RPMI8226 (cell line): ENCODE results near the gene SP5.
"Not testable (repeated sequence)": the region's sequence is repeated elsewhere in the genome, so short reads cannot be mapped to it uniquely, and the experiment has no call there.

Experiments used
- DNase-seq: peaks from one replicate; pipeline ENCODE4 v3.0.0-alpha.2; 2015

The SP5 gene

DNA sequence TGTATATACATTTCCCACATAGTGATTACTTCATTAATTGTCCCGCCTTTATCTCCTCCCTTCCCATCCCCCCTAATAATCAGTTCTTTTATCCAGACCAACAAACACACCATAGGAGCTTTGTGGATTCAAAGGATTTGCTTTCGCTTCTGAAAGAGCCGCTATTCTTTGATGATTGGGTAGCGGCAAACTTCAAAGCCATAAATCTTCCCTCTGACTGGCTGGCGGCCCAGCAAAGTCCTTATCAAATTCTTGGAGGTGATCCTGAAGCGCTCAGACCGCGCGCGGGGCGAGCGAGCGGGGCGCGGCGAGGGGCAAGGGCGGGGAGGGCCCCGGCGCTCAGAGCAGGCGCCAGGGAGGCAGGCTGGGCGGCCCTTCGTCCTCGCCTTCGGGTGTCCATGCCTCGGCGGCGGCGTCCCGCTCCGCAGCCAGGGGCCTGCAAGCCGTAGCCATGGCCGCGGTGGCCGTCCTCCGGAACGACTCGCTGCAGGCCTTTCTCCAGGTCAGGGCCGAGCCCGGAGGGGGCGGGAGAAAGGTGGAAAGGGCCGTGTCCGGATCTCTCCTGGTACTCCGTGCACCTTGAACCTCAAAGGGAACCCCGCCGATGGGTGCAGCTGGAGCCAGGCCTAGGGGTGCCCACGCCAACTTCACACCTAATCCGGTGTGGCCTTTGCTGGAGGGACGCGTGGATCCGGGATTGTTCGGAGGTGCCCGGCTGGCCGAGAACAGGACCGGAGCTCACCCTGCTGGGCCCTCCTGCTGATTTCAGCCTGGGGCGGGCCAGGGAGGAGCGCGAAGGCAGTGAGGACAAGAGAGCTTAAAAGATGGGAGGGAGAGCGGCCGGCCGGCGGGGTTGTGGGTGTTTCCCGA lies at the start of gene SP5:
Gene SP5, plus strand, starts transcription at position 276 of the 870 bp plus-strand sequence. Its CDS starts 176 bp downstream, at position 452.
- DNase-seq: no peak

- no peak for DNase-seq
Measured at GRCh38 chr2:170665743-170666142, 49.4 kb upstream of the SP5 start.

- no peak for DNase-seq
Measured at GRCh38 chr2:170669909-170670308, 45.2 kb upstream of the SP5 start.

DNA sequence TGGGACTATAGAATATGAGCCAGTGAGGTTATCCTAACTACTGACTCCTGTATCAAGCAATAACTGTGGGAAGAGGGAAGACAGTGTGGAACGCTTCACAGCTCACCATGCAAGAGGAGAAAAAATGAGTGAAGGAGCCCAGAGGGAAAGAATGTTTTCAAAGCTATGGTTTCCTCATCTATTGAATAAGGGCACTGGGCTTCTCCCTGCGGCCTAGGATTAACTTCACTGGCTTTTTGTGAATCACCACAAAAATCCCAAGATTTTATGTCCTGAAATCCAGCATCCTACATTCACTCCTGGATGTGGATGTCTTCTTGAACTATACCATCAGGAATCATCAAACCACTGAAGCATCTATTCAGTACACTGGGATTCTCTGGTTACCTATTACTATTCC lies 44.5 kb upstream of the SP5 start:
- no peak for DNase-seq

DNA sequence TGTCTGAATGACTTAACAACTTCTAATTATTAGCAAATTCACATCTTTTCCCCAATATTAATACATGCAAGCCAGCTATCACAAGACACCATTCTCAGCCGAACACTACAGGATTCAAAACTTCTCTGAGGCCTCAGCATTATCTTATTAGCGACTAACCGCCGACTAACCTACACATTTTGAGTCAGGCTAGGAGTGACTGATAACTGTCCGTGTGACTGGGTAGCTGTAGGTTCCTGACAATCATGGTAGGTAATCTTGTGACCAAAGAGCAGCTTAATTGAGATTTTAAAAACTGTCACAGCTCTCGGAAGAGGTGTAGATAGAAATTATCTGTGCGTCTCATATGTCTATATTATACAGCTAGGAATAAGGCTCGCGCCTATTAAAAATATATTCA lies 44.1 kb upstream of the SP5 start:
- no peak for DNase-seq

DNA sequence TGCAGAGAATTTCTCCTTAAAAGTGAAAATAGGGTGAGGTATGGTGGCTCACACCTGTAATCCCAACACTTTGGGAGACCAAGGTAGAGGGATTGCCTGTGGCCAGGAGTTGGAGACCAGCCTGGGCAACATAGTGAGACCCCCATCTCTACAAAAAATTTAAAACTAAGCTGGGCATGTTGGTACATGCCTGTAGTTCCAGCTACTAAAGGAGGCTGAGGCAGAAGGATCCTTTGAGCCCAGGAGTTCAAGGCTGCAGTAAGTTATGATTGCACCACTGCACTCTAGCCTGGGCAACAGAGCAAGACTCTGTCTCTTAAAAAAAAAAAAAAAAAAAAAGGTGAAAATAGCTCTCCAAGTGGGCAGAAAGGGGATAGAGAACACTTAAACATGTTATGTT lies 40.9 kb upstream of the SP5 start:
- DNase-seq: not testable (repeated sequence)

GRCh38 chr2:170675701-170676100 lies 39.4 kb upstream of the SP5 start:
- DNase-seq: no peak

GRCh38 chr2:170679607-170680079 lies 35.5 kb upstream of the SP5 start:
- no peak for DNase-seq

DNA sequence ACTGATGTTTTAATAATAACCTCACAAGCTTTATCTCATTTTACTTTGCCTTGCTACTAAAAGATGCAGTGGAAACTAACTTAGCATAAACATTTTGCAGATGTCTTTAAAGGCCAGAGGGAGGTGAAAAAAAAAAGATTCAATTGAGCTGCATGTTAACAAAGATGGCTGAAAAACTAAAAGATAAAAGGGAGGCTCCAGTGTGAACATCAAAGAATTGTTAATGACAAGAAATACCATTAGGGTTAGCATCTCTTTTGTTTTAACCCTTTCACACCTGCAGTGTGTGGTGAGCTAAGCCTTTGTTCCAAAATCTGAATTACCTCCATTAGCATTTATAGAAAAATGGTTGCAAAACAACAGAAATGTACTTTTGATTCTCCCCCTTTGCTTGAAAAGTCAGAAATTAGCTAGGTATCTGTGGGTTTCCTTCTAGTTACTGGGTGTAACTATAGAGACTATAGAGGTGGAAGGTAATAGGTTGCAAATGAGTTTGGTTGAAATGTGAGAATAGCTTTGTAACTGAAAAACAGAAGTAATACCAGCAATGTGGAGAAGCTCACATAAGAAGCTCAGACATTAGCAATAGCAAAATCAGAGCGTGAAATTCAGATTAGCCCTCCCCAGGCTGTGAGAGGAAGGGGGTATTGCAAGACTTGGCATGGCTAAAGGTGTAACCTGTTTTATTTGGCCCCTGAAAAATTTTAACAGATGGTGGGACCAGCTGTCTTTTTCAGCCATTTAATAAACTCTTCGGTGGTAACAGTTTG lies 34.8 kb upstream of the SP5 start:
- no peak for DNase-seq

- DNase-seq: no peak
Measured at GRCh38 chr2:170681311-170681710, 33.8 kb upstream of the SP5 start.

DNA sequence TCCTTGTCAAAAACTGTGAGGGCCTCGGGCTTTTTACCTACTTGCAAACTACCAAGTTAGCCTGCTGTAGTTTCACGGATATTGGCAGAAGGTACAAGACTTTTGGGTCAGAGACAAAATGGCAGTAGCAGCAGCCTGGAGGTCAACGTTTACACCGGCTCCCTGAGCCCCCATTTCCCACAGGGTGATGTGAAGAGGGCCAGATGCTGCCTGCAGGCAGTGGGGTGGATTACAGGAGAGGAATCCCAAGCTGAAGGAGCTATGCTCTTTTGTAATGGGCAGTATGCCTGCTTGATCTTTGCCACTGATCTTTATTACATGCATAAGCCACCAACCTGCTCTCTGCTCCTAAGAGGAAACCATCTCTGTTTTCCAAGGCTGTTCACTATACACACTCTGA lies 29.5 kb upstream of the SP5 start:
- DNase-seq: no peak

GRCh38 chr2:170689481-170689880 lies 25.7 kb upstream of the SP5 start:
- DNase-seq: no peak

- DNase-seq: no peak
Measured at GRCh38 chr2:170690640-170691039, 24.5 kb upstream of the SP5 start.

- no peak for DNase-seq
Measured at GRCh38 chr2:170694316-170694715, 20.8 kb upstream of the SP5 start.

- no peak for DNase-seq
Measured at GRCh38 chr2:170695521-170696410, 19.4 kb upstream of the SP5 start.

- DNase-seq: no peak
Measured at GRCh38 chr2:170696948-170697347, 18.2 kb upstream of the SP5 start.

- DNase-seq: no peak
Measured at GRCh38 chr2:170701011-170701410, 14.1 kb upstream of the SP5 start.

DNA sequence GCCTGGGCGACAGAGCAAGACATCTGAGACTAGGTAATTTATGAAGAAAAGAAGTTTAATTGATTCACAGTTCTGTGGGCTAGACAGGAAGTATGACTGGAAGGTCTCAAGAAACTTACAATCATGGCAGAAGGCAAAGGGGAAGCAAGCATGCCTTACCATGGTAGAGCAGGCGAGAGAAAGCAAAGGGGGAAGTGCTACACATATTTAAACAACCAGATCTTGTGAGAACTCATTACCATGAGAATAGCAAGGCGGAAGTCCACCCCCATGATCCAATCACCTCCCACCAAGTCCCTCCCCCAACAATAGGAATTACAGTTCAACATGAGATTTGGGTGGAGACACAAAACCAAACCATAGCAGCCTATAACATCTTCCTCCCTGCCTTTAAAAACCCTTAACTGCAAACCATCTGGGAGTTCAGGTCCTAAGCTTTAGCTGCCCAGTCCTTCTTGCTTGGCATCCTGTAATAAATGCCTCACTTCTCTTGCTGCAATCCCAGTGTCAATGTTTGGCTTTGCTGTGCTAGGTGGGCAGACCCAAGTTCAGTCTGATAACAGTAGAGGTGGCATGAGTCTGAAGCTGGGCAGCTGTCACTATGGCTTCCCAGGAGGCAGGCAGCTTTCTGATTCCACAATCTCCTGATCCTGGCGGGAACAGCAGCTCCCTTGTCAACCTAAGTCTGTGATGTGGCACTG lies 11.2 kb upstream of the SP5 start:
- no peak for DNase-seq

DNA sequence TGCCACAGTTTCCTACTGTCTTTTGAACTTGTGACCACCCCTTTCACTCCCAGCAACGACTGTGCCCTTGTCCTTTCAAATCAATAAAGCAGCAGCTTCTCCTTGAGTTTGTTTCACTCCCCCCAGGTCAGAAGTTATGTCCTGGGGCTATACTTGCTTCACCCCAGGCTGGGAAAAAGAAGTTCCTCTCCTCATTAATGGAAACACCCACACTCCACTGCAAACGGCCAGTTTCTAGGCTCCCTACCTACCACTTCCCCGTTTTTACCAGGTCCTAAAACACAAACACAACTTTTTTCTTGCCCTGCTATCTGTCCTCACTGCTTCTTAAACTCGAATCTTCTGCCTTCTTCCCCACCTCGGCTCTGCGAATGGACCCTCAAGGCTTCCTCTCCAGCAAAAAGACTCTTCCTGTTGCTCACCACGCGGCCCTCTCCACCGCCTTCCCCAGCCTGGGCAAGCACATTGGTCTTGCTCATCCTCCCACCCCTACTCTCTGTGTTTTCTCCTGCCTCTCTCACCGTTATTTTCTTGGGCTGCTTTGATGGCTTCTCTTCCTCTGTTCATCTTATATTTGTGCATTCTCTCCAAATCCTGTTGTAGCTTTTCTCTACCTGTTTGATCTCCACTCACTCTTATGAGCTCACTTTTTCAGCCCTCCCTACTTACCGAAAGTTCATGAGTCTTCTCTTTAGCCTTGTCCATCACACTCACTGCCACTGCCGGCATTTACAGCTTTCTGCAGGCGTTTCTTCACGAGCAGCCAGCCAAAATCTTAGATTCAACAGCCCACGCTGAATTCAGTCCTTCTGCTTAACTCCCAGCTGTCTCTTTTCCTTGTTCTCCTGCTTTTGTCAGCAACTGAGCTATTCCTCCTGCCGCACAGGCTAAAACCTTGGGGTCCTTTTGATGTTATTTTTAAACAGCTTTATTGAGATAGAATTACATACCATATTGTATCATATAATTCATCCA lies 7.0 kb upstream of the SP5 start:
- no peak for DNase-seq

- no peak for DNase-seq
Measured at GRCh38 chr2:170710609-170710979, 4.5 kb upstream of the SP5 start.

DNA sequence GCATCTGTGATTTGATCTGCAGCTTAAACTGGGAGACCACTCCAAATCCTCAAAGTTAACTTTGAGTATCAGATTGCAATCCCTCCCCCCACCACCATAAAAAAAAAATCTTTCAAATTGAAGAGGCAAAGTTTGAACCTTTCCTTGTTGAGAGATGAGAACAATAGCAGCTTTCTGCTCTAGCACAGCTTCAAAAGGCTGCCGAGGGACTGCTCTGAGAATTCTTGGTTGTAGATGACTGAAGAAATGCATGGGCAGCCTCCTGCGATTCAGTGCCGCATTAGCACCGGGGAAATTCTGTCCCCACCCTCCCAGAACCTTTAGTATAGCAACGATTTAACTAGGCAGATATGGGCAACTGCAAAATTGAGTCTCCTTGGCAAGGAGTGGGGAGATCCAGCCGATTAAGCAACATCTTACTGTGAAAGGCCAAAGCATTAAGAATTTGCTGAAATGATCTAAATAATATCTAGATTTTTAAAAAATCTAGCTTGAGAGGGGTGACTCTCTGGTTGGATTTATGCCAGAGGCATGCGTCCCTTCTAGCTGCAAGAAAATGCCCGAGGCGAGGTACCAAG lies 3.9 kb upstream of the SP5 start:
- no peak for DNase-seq
